Superior temporal gyrus (tissue), 1 donor: Measurements from ENCODE around the gene ADCY9.
A peak's percentile ranks its signal among the peaks of the same experiment; 100 is the strongest.

ENCODE experiments used
- DNase-seq: peaks from one replicate; pipeline ENCODE4 v3.0.0-alpha.2; 2016; ENCODE audit errors: extremely low spot score

The ADCY9 gene

DNA sequence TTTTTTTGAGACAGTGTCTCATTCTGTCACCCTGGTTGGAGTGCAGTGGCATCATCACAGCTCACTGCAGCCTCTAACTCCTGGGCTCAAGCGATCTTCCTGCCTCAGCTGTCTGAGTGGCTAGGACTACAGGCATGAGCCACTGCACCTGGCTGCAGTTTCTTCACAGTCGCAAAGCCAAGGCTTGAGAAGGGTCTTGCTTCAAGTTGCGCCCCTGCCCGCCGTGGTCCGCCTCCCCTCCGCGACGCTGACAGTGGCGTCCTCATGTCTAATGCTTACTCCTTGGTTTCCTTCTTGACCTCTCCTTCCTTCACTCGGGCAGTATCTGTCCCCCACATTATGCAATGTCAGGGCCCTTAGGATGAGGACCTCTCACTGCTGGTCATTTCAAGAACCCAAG lies 112.7 kb downstream of the ADCY9 start:
- DNase-seq: no peak

DNA sequence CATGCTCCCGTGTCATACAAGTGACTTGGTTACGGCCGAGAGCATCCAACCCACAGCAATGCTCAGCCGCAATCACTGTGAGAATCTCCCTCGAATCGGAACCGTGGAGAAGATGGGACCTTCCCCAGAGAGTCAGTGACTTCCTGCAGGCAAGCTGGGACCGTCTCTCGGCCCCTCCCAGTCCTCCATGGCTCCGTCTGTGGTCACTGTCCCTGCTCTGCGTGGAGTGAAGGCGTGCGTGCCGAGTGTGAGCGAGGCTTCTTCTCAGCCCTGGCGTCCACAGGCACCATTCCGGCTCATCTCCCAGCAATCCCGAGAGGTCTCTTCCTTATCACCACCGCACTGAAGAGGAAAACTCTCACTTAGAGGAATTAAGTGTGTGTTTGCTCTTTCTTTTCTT lies 113.1 kb downstream of the ADCY9 start:
- DNase-seq: no peak

DNA sequence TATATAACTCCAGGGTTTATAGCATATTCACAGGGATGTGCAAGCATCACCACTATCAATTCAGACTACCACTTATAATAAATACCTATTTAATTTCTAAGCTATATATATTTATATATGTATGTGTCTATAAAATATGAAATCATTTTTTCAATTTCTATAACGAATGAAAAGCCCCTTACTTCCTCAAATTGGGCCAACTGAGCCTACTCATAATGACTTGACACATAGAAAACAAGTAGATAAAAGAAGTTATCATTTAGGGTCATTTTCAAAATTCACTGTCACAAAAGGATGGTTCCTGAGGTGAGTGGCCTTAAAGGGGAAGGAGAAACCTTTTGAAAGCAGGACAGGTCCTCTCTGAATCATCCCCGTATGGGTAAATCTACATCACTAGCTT lies 114.1 kb downstream of the ADCY9 start:
- DNase-seq: no peak

DNA sequence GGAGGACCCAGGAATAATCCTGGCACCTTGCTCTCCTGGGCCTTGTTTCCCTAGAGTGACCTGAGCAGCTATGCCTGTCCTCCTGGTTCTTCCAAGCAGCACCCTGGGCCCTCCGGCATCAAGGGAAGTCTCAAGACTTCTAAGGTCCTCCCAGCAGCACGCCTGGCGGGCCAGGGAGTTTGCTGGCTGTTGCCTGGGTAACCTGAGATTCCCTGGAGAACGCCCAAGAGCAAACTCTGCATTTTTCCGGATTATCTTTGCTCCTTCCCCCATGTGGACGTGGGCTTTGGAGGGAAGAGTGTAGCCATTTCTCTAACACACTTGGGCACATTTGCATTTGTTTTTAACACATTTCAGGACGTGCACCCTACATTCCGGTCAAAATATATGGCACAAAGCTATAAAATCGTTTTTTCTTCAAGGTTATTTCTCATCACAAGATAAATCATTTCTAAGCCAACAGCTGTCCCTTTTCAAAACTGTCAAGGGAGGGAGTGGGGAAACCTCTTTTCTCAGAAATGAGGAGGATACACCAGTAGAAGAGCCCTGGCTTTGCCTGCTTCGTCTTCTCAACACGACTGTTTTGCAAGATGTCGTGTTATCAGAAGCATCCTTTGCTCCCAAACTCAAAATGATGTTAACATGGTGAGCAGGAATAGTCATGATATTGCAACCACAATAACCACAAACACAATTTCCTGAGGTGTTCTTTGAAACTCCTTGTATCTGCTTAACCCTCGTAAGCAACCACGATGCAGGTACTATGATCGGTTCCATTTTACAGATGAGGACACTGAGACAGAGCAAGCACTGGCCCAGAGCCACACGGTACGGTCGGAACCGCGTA lies 116.5 kb downstream of the ADCY9 start:
- DNase-seq: peak; percentile 49

DNA sequence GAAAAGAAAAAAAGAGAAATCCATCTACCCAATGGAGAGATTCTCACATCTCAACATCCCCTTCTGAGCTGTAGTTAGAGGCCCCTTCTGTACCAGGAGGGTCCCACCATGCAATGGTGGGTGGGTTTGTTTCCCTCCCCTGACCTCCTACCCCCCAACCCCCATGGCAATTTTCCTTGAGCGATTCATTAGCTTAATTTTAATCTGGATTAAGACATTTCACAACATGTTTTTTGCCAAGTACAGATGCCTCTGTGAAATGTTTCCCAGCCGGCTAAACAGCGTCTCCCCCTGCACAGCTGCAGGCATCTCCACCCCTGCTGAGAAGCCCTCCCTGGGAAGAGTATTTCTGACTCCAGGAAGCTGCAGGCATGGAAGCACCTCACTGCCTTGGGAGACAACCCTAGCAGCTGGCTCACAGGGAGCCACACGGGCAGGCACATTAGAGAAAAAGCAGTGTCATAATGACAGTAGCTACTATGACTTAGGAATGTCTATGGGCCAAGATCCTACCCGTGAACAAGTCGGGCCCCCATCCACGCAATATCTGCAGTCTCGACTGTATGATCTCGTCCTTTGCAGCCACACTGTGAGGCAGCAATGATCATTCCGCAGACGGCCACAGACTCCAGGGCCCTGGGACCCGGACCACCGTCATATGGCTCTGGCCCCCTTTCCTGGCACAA lies 117.3 kb downstream of the ADCY9 start:
- DNase-seq: no peak

DNA sequence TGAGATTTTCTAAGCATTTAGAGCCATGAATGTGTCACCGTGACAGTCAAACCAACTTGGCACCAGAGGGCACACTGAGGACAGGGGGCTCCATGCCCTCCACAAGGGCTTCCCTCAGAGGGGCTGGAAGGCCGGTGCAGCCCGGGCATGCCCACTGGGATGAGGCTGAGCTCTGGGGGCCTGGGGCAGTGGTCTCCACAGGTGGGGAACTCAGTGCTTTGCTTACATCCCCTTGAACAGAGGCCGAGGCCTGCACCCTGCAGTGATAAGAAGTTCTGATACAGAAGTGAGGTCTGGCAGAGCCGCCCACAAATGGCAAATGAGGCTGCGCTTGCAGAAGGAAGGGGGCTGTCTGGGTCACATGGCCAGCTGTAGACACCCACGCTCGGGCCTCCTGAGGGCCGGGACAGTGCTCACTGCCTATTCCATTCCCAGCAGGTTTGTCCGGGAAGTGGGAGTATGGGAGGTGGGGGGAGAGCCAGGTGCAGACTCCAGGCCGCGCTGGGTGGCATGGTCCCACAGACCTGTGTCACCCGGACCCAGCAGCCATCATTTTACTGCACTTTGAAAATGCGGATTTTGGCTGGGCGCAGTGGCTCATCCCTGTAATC lies 118.9 kb downstream of the ADCY9 start:
- DNase-seq: no peak

DNA sequence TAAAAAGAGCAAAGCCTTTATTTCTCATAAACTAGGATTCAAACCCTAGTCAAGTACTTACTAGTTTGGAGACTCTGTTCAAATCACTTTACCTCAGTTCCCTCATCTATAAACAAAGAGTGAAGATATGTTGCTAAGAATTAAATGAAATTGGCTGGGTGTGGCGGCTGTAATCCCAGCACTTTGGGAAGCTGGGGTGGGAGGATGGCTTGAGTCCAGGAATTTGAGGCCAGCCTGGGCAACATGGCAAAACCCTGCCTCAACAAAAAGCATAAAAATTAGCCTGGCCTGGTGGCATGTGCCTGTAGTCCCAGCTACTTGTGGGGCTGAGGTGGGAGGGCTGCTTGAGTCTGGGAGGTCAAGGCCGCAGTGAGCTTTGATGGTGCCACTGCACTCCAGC lies 121.2 kb downstream of the ADCY9 start:
- DNase-seq: no peak

DNA sequence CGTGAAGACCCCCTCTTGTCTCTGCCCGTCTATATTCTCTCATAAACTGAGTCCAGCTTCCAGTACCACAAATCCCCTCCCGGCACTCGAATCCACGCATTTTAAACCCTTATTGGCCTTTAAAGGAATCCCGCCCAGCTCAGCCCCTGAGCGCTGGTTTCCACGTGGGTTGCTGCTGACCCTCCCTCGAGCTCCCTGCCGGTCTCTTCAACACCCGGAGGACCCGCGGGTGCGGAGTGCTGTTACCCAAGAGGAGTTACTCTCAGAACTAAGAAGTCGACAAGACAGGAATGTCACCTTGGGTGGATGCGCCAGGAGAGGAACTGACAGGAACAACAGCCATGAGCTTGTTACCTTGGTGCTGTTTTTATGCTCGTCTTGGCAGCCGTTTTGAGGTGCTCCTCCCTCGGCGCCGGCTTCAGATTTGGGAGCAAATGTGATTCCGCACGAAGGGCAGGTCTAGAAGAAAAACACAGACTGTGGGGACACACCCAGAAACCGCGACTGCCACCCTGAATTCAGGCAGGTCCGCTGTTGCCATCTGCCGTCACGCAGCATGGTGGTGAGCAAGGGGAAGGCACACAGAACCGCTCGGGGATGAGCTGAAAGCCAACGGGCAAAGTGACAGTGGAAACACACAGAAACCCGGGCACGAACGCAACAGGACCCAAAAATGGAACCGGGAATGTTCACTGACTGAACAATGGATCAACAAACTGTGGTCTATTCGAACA lies 123.0 kb downstream of the ADCY9 start:
- DNase-seq: no peak

DNA sequence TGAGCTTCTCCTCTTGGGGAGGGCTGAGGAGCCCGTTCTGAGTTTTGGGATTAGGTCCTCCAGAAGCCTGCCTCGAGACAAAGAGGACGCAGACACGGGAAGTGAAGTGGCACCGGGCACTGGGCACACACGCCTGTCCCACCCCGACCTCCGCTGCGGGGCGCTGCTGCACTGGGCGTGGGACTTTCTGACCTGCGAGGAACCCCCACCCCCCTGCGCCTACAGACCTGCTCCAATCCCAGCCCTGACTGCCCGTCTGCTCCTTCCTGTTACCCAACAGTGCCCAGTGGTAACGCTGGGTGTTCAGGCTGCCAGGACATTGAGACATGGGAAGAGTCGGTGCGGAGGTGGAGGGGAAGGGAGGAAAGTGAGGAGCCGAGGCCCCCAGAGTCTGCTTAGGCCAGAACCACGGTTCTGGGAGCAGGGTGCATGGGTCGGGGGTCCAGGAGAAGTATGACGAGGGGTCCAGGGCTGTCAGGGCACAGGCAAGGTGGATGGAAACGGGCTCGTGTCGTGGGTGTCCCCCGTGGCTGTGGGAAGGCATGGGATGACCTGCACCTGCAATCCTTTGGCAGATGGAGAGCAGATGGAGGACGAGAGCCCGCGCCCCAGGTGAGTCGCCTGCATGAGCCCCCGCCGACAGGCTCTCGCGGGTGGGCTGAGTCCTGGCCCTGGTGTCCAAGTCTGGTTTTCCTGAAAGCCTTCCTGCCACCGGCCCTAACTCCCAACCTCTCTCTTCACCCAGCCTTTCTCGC lies 123.8 kb downstream of the ADCY9 start:
- DNase-seq: no peak

DNA sequence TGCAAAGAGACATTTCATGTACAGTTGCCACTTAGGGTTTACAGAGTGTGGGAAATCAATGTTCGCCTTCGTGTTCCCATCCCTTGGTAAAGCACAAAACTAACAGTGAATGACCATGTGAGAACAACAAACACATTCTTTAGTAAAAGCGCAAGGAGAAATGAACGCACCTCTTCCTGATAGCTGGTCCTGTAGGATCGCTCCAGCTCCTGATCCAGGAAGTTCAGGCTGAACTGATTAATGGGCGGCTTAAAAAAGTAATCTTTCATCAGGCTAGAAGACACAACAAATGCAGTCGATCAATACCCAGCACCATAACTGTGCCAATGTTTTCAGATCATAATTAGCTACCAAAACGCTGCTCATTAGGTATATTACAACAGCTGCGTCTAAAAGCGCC lies 127.4 kb downstream of the ADCY9 start:
- DNase-seq: no peak

DNA sequence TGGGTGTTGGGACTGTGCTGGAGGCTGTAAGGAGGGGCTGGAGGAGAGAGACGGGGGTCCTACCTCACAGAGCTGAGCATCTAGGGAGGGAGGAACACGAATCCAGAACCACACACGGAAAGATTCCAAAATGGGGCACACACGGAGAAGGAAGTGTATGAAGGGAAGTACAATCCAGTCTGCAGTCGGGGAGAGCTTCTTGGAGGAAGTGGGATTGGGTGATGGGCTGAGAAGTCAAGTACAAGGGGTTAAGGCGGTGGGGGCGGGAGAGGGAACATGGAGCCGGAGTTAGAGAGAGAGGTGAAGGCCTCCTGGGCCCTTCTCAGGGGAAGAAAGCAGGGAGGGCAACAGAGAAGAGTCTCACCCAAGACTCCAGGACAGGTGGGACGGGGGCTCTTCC lies 128.2 kb downstream of the ADCY9 start:
- no peak for DNase-seq

DNA sequence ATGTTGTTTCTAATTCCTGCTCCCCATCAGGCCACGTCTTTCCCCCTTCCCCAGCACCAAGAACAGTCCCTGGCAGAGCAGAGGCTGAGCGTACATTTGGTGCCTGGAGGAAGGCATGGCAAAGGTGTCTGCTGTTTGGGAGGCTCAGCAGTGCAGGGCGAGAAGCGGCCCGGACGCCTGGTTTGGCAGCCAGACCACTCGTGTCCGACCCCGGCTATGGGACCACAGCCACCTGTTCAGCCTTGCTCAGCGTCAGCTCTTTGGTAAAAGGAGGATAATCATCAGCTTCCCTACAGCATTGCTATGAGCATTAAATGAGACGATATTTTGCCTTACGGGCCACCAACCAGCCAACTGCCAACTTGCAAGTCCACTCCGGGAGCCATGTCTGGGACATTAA lies 129.0 kb downstream of the ADCY9 start:
- DNase-seq: no peak

DNA sequence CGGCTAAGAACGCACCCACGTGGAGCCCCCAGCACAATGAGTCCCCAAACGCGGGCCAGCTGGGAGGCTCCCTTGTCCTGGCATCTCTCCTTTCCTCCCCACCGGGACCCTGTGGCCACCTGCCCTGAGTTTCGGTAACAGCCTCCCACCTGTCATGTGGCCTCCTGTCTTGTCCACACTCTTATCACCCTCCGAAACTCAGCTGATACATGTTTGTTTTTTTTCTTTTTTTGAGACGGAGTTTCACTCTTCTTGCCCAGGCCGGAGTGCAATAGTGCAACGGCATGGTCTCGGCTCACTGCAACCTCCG lies 130.1 kb downstream of the ADCY9 start:
- no peak for DNase-seq

DNA sequence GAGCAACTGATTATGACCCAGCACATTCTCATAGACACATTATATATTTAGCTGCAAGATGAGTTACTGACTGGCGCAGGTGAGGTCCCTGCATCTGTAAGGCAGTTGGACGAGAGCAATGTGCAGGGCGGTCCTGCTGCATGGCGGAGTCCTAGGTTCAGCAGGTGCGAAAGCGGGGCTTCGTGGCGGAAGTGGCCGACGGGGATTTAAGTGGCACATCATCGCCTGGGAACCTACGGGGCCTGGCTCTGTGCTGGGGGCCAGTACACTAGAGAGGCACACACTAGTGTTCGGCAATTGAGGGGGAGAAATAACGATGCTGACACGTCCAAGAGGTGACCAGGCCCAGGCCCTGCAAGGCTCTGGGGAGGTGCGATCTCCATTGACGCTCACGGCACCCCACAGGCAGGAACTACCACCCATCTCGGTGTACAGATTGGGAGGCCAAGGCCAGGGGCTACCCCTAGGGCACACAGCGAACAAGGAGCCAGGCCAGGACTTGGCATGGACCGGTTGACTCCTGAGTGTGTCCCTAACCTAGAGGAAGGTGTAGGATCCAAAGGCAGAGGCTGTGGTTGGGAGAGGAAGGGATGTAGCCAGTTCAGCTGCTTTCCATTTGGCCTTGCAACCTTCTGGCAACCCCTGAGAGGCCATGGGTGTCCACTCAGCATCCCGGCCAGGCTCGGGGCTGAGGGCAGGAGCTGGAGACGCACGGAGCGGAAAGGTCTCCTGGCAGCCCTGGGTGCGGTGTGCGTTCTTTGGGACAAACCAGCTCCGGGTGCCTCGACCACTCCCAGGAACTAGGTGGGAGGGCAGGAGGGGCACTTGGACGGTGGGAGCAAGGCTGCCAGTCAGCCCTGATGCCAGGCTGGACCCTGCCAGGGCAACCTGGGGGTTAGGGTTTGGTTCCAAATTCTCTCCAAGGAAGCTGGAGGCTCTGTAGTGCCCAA lies 131.9 kb downstream of the ADCY9 start:
- no peak for DNase-seq

DNA sequence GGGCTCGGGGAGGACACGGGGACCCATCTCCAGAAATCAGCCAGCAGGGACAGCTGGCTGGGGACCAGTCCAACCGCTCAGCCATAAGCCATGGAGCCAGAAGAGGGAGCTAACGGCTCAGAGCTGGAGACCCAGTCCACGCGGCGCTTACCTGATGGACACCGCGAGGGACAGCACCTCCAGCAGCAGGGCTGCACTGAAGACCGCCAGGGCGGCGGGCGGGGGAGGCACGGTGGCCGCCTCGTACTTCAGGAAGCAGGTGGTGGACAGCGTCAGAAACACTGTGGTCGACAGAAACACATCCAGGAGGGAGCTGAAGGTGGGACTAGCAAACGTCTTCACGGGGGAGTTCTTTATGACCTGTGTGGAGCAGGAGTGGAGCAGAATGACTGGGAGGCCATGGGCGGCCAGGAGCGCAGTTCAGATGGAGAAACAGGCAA lies 133.1 kb downstream of the ADCY9 start:
- peak; percentile 77 for DNase-seq

DNA sequence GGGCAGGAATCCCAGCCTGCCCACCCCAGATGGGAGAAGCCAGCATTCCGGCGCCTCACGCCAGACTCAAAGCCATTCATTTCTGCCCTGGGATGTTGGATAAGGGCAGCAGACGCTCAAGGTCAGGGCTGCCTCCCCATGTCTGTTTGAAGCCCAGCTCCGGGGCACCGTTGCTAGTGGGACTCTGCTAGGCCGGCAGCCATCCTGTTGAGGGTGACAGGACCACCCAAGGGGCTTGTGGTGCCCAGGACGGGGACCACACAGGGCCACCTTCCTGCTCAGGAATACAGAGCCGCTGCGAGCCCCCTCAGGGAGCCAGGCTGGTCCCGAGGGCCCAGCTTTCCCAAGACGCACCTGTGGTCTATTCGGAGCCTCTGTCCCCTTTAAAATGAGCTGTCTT lies 134.0 kb downstream of the ADCY9 start:
- no peak for DNase-seq

DNA sequence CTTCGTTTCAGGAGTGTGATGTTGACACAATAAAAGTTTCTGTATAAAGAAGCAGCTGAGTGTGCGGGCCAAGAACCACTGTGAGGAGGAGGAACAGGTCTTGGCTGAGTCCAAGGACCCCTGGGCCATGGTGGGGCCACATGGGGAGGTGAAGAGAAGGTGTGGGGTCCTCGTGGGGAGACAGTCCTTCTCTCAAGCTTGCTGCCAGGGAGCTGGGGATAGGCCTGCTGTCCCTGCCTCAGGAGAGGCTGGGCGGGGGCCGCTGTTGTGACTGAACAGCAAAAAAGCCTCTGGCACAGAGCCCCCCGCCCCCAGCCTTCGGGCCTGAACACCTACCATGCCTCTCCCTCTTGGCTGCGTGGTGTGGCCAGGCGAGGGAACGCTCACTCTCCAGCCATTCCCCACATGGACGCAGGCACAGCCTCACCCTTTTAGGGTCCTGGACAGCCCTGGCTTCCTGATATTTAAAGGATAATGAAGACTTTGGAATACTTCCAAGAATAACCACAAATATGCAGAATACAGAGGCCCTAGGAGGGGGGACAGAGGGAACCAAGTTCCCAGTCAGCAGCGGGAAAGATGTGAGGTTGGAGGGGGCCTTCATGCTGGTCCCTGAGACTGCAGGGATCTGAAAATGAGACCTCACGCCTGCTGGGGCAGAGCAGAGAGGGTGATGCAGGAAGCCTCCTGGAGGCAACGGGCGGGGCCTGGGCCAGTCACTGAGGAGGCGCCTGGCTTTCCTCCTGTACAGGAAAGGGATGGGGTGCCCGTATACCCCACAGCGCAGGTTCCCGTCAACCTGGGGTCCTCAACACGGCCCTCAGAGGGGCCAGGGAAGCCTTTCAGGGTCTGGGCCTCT lies 135.8 kb downstream of the ADCY9 start:
- no peak for DNase-seq

DNA sequence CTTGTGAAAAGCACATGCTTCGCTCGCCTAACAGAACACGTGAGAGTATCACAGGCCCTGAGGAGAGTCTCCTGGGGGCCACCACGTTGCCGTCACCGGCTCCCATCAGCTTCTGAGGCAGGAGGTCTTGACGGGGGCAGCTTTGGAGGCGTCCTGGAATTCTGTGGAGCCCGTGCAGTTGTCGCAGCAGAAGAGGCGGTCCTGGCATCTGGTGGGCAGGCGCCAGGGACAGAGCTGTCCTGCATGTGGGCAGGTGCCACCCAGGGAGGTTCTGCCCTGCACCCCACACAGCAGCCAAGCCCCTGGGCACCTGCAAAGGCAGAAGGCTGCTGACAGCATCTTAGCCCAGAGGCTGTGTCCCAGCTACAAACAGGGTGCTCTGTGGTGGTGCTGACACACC lies 136.7 kb downstream of the ADCY9 start:
- DNase-seq: no peak

DNA sequence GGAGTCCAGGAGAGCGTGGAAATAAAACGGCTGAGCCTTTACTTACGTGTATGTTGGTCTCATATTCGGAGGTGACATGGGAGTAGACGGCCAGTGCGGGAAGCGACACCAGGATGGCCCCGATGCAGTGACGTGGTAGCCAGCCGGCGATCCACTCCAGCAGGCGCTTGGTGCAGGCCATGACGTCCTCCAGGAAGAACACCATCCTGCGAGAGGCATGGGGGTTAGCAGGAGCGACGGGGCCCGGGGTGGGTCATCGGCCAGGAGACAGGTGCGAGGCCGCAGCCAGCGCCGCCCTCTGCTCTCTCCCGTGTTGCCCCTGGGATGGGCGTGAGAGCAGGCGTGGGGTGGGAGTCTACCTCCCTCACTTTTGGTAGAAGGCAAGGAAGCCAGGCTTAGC lies 137.2 kb downstream of the ADCY9 start:
- no peak for DNase-seq

DNA sequence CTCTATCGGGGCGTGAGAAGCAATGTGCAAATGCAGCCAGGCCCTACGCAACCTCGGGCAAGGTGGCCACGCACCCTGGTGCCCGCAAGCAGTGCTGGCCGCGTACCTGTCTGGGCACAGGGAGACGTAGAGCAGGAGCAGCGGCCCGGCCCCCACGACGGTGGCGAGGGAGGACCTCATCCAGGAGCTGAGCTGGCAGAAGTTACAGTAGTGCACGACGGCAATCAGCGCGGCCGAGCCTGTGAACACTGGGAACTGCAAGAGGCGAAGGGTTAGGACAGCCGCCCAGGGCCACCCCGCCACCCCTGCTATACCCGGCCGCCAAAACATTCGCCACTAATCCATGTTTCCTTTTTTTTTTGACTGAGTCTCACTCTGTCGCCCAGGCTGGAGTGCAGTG lies 138.9 kb downstream of the ADCY9 start:
- no peak for DNase-seq
